T-cell (primary cell): ENCODE data around the gene PDE10A. TPM values are rescaled to one million over a fixed set of nuclear protein-coding genes. Genes with fewer than 3 reads are reported as not detected.

Experiments
- ATAC-seq, 4 experiments: fragments of 200-7000 bp in 3 of 4; fragments of 150-1000 bp in 1 of 4; cut with Tn5 transposase; replicated peaks in 1 of 4; 1 replicate in 3 of 4; 2 replicates in 1 of 4; pipeline ENCODE4 v1.10.0; 2021; ENCODE audit warnings: moderate library complexity in 3 of 4, mild to moderate bottlenecking in 2 of 4, moderate number of reproducible peaks in 1 of 4
- CTCF ChIA-PET, 2 donors: fragments of 300-600 bp; sonication (Branson Sonifier 250); formaldehyde crosslinking; loops; one replicate each; lab custom pipeline; 2022; ENCODE audit warnings: antibody characterized with exemption in 2 of 2; lab: Charles Lee
- POLR2A ChIA-PET, 2 donors: fragments of 300-600 bp; sonication (Branson Sonifier 250); formaldehyde crosslinking; loops; one replicate each; lab custom pipeline; 2022; ENCODE audit warnings: antibody characterized with exemption in 2 of 2; lab: Charles Lee
- DNase-seq, 35 experiments: peaks; one replicate each; pipeline versions ENCODE4 v3.0.0 to v3.0.0-alpha.2; 2013 to 2023
- H3K27ac ChIP-seq: one replicate; pipeline ENCODE4 v1.5.1; 2013; ENCODE audit warnings: low read length
- H3K27me3 ChIP-seq, 2 experiments: replicated peaks in 1 of 2; 1 replicate in 1 of 2; 2 replicates in 1 of 2; pipeline versions ENCODE4 v1.6.1 to v1.7.0; 2013; ENCODE audit warnings: low read length in 1 of 2, mixed read lengths in 1 of 2; ENCODE audit not compliant: control insufficient read depth in 2 of 2, insufficient read depth in 2 of 2; ENCODE audit errors: extremely low read depth in 1 of 2
- H3K36me3 ChIP-seq, 2 donors: 1 replicate in 1 of 2; 2 replicates in 1 of 2; pipeline versions ENCODE4 v1.6.1 to v1.7.0; 2013; ENCODE audit warnings: low read length in 1 of 2; ENCODE audit not compliant: control insufficient read depth in 2 of 2, insufficient read depth in 1 of 2; ENCODE audit errors: extremely low read depth in 1 of 2
- H3K4me1 ChIP-seq, 2 experiments: 1 replicate in 1 of 2; 2 replicates in 1 of 2; pipeline versions ENCODE4 v1.6.1 to v1.7.0; 2013; ENCODE audit warnings: low read length in 2 of 2, mixed read lengths in 1 of 2; ENCODE audit not compliant: insufficient read depth in 2 of 2, control insufficient read depth in 1 of 2; ENCODE audit errors: extremely low read depth in 1 of 2
- H3K4me3 ChIP-seq, 2 donors: 1 replicate in 1 of 2; 2 replicates in 1 of 2; pipeline versions ENCODE4 v1.5.1 to v1.7.0; 2013; ENCODE audit warnings: mild to moderate bottlenecking in 2 of 2, low read length in 1 of 2, moderate library complexity in 1 of 2; ENCODE audit not compliant: control insufficient read depth in 1 of 2; ENCODE audit errors: extremely low read depth in 1 of 2
- H3K9me3 ChIP-seq: 2 replicates; pipeline ENCODE4 v1.7.0; 2013
- H3K27ac Mint-ChIP-seq, 2 donors: one replicate each; pipeline ENCODE4 v1.8.0; 2020 to 2021; ENCODE audit warnings: mild to moderate bottlenecking in 2 of 2, mixed read lengths in 2 of 2
- H3K27me3 Mint-ChIP-seq, 2 donors: one replicate each; pipeline ENCODE4 v1.8.0; 2021 to 2022; ENCODE audit warnings: mixed read lengths in 2 of 2
- H3K36me3 Mint-ChIP-seq: one replicate; pipeline ENCODE4 v1.8.0; 2021; ENCODE audit warnings: mixed read lengths
- H3K4me1 Mint-ChIP-seq, 3 donors: one replicate each; pipeline ENCODE4 v1.8.0; 2020 to 2022; ENCODE audit warnings: mixed read lengths in 3 of 3, mild to moderate bottlenecking in 1 of 3
- H3K4me3 Mint-ChIP-seq, 3 donors: one replicate each; pipeline ENCODE4 v1.8.0; 2020 to 2022; ENCODE audit warnings: mild to moderate bottlenecking in 3 of 3, mixed read lengths in 3 of 3, moderate library complexity in 3 of 3
- H3K9me3 Mint-ChIP-seq, 3 donors: one replicate each; pipeline ENCODE4 v1.8.0; 2020 to 2022; ENCODE audit warnings: mixed read lengths in 3 of 3
- WGBS: methylation state at CpG from one replicate; pipeline ENCODE4 v1.1.5; 2013; ENCODE audit warnings: missing lambda C conversion rate; ENCODE audit not compliant: insufficient coverage; 5-methylcytosine and 5-hydroxymethylcytosine counted together
- total RNA-seq, 35 experiments: library from RNA in 6 of 35; stranded (reverse) in 6 of 35; fragments of 120-200 nt in 1 of 35; gene quantifications; one replicate each; pipeline versions ENCODE4 v1.2.1 to v1.2.4 and lab custom pipeline; 2013 to 2026

The PDE10A gene
- total RNA-seq, 5 donors from 2014 or later (not counting 1 experiment from before 2014, with no cell fraction given), result 0.12 TPM; not detected in 4

GRCh38 chr6:165663736-165664558 is 906 bp upstream of the PDE10A start:
- no peak overlapping the region for H3K27ac ChIP-seq
- WGBS, result 7% methylated on average over 37 of the region's 48 CpGs
- Mint-ChIP-seq H3K4me3 (peak overlapping the region in 1 of 3 donors; percentile 37), H3K4me1 (peaks cover 0 to 12% (median 10%) of the 10 kb centered on the region in 3 donors), H3K27me3 (peaks cover 36 to 44% of the 10 kb centered on the region in 2 donors), H3K36me3 (no peaks in the 10 kb centered on the region), H3K9me3 (no peaks in the 10 kb centered on the region), H3K27ac (no peak overlapping the region)
- no peaks in the 10 kb centered on the region for H3K36me3 ChIP-seq
- peaks cover 0 to 2% of the 10 kb centered on the region in 2 experiments for H3K4me1 ChIP-seq
- POLR2A ChIA-PET, result no interaction called here
- CTCF ChIA-PET, result no interaction called here
- H3K9me3 ChIP-seq, result no peaks in the 10 kb centered on the region
- DNase-seq (no peak), ATAC-seq (no peak)
- peaks cover 10 to 38% of the 10 kb centered on the region in 2 experiments for H3K27me3 ChIP-seq
- H3K4me3 ChIP-seq, result no peak overlapping the region

DNA sequence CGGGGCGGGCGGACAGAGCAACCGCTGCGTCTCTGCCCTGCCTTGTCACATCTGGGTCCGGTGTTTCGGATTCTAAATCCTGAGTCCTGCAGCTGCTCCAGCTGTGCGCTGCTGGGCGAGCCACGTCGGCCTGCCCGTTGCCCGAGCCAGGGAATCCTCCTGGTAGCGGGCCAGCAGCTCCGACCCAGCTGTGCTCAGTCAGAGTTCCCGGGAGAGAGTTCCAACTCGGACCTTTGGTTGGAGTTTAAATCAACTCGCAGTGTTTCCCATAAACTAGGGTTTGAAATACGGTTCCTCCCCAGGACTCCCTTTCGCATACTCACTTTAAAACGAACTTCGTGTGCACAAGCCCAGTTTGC is 315 bp upstream of the PDE10A start:
- 3% methylated on average over 18 of the region's 22 CpGs for WGBS

GRCh38 chr6:165662041-165662748 is 846 bp downstream of the PDE10A start:
- ATAC-seq, result no peak
- H3K36me3 Mint-ChIP-seq, result no peaks in the 10 kb centered on the region
- peaks cover 0 to 12% (median 10%) of the 10 kb centered on the region in 3 donors for H3K4me1 Mint-ChIP-seq
- H3K36me3 ChIP-seq, result no peaks in the 10 kb centered on the region
- H3K27me3 ChIP-seq, result peaks cover 14 to 38% of the 10 kb centered on the region in 2 experiments
- H3K4me3 Mint-ChIP-seq, result no peak overlapping the region
- H3K27ac ChIP-seq, result no peak overlapping the region
- POLR2A ChIA-PET, result no interaction called here
- 3% methylated on average over 64 of the region's 100 CpGs for WGBS
- H3K9me3 ChIP-seq, result no peaks in the 10 kb centered on the region
- no peak for DNase-seq
- H3K27me3 Mint-ChIP-seq, result peaks cover 45 to 54% of the 10 kb centered on the region in 2 donors
- H3K9me3 Mint-ChIP-seq, result no peaks in the 10 kb centered on the region
- CTCF ChIA-PET, result no interaction called here
- peaks cover 0 to 2% of the 10 kb centered on the region in 2 experiments for H3K4me1 ChIP-seq
- no peak overlapping the region for H3K27ac Mint-ChIP-seq
- H3K4me3 ChIP-seq, result no peak overlapping the region

More for the DNA sequence above, 315 bp upstream of the PDE10A start:
- no peak overlapping the region for H3K27ac Mint-ChIP-seq
- Histone ChIP-seq H3K4me1 (peaks cover 0 to 2% of the 10 kb centered on the region in 2 experiments), H3K27me3 (peaks cover 13 to 38% of the 10 kb centered on the region in 2 experiments), H3K4me3 (no peak overlapping the region), H3K9me3 (no peaks in the 10 kb centered on the region), H3K27ac (no peak overlapping the region), H3K36me3 (no peaks in the 10 kb centered on the region)
- peaks cover 39 to 47% of the 10 kb centered on the region in 2 donors for H3K27me3 Mint-ChIP-seq
- H3K36me3 Mint-ChIP-seq, result no peaks in the 10 kb centered on the region
- ATAC-seq, result no peak
- DNase-seq, result no peak
- ChIA-PET POLR2A (no interaction called here), CTCF (no interaction called here)
- no peaks in the 10 kb centered on the region for H3K9me3 Mint-ChIP-seq
- peaks cover 0 to 12% (median 10%) of the 10 kb centered on the region in 3 donors for H3K4me1 Mint-ChIP-seq
- peak overlapping the region in 1 of 3 donors; percentile 37 for H3K4me3 Mint-ChIP-seq

DNA sequence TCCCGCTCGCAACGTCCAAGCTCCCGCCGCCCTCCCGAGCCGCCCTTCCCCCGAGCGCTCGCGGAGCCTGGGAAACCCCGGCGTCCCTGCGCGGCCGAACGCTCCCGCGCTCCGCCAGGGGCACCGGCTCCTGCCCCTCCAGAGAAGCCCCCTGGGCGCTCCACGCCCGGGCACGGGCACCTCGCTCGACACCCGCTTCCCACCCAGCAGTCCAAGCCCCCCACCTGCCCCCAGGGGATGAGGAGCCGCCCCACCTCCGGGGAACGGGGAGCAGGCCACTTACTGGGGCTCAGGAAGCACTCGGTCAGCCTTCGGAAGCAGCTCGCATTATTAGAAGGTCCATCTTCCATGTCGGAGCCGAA is 1.4 kb downstream of the PDE10A start:
- DNase-seq (no peak), ATAC-seq (no peak)
- peak overlapping the region in 1 of 2 donors; percentile 20 for H3K4me3 ChIP-seq
- H3K36me3 Mint-ChIP-seq, result no peaks in the 10 kb centered on the region
- H3K9me3 ChIP-seq, result no peaks in the 10 kb centered on the region
- H3K36me3 ChIP-seq, result no peaks in the 10 kb centered on the region
- ChIA-PET CTCF (no interaction called here), POLR2A (no interaction called here)
- H3K4me1 ChIP-seq, result peaks cover 0 to 2% of the 10 kb centered on the region in 2 experiments
- no peak overlapping the region for H3K4me3 Mint-ChIP-seq
- WGBS, result 6% methylated on average over 32 of the region's 36 CpGs
- H3K27ac Mint-ChIP-seq, result no peak overlapping the region
- H3K27me3 ChIP-seq, result peaks cover 9 to 38% of the 10 kb centered on the region in 2 experiments
- H3K27me3 Mint-ChIP-seq, result peaks cover 43 to 51% of the 10 kb centered on the region in 2 donors
- peaks cover 0 to 12% (median 10%) of the 10 kb centered on the region in 3 donors for H3K4me1 Mint-ChIP-seq
- H3K9me3 Mint-ChIP-seq, result no peaks in the 10 kb centered on the region
- no peak overlapping the region for H3K27ac ChIP-seq

- H3K4me3 ChIP-seq, result peak overlapping the region in 1 of 2 donors; percentile 45
- Mint-ChIP-seq H3K27ac (no peak overlapping the region), H3K36me3 (no peaks in the 10 kb centered on the region), H3K9me3 (no peaks in the 10 kb centered on the region), H3K4me3 (peak overlapping the region in 1 of 3 donors; percentile 1), H3K27me3 (peaks cover 40 to 47% of the 10 kb centered on the region in 2 donors), H3K4me1 (peaks cover 0 to 12% (median 10%) of the 10 kb centered on the region in 3 donors)
- H3K9me3 ChIP-seq, result no peaks in the 10 kb centered on the region
- POLR2A ChIA-PET, result no interaction called here
- 2% methylated on average over 66 of the region's 69 CpGs for WGBS
- no peak overlapping the region for H3K27ac ChIP-seq
- no peaks in the 10 kb centered on the region for H3K36me3 ChIP-seq
- peaks cover 0 to 2% of the 10 kb centered on the region in 2 experiments for H3K4me1 ChIP-seq
- CTCF ChIA-PET, result no interaction called here
- no peak for ATAC-seq
- no peak for DNase-seq
- peaks cover 7 to 38% of the 10 kb centered on the region in 2 experiments for H3K27me3 ChIP-seq
These were observed 2.0 kb downstream of the PDE10A start for GRCh38 chr6:165660857-165661663.
